ENCODE results near the gene ARAP3. TPM values are rescaled to one million over a fixed set of nuclear protein-coding genes. Genes with fewer than 3 reads are reported as not detected.
"Not testable (repeated sequence)": the region's sequence is repeated elsewhere in the genome, so short reads cannot be mapped to it uniquely, and the experiment has no call there.

Gene ARAP3
- 2.6 and 6.2 TPM in 2 replicates for total RNA-seq (ENCODE audit: low replicate concordance)

GRCh38 chr5:141681695-141682641, at the start of gene ARAP3:
Gene ARAP3, minus strand, starts transcription at chr5:141682230. Its CDS starts 1,744 bp downstream, at chr5:141680486.
- TF ChIP-seq CTCF (IDR thresholded peaks at IDR 0.05; ENCODE audit: insufficient read depth, low read length): no peak
- H3K4me3 ChIP-seq (ENCODE audit: low read depth, low read length): peak within 1 kb of the TSS; percentile 64
- DNase-seq (ENCODE audit: low read depth): peak; percentile 80

GRCh38 chr5:141729387-141730006, 47.5 kb upstream of the ARAP3 start:
- no peak for DNase-seq (ENCODE audit: low read depth)
- no peak overlapping the region for H3K4me3 ChIP-seq (ENCODE audit: low read depth, low read length)
- no peak for TF ChIP-seq CTCF (IDR thresholded peaks at IDR 0.05; ENCODE audit: insufficient read depth, low read length)

- TF ChIP-seq CTCF (IDR thresholded peaks at IDR 0.05; ENCODE audit: insufficient read depth, low read length): no peak
- no peak for DNase-seq (ENCODE audit: low read depth)
- no peak overlapping the region for H3K4me3 ChIP-seq (ENCODE audit: low read depth, low read length)
Observed at GRCh38 chr5:141725891-141726290, 43.9 kb upstream of the ARAP3 start.

- DNase-seq (ENCODE audit: low read depth); H3K4me3 ChIP-seq (ENCODE audit: low read depth, low read length): not testable (repeated sequence)
Observed at GRCh38 chr5:141725174-141725573, 43.1 kb upstream of the ARAP3 start.

GRCh38 chr5:141722266-141722665, 40.2 kb upstream of the ARAP3 start:
- no peak overlapping the region for H3K4me3 ChIP-seq (ENCODE audit: low read depth, low read length)
- no peak for TF ChIP-seq CTCF (IDR thresholded peaks at IDR 0.05; ENCODE audit: insufficient read depth, low read length)
- DNase-seq (ENCODE audit: low read depth): no peak

- no peak for DNase-seq (ENCODE audit: low read depth)
- H3K4me3 ChIP-seq (ENCODE audit: low read depth, low read length): no peak overlapping the region
- no peak for TF ChIP-seq CTCF (IDR thresholded peaks at IDR 0.05; ENCODE audit: insufficient read depth, low read length)
Observed at GRCh38 chr5:141717043-141717442, 35.0 kb upstream of the ARAP3 start.

- DNase-seq (ENCODE audit: low read depth): no peak
- no peak overlapping the region for H3K4me3 ChIP-seq (ENCODE audit: low read depth, low read length)
- no peak for TF ChIP-seq CTCF (IDR thresholded peaks at IDR 0.05; ENCODE audit: insufficient read depth, low read length)
Observed at GRCh38 chr5:141716468-141716867, 34.4 kb upstream of the ARAP3 start.
